ENCODE results near the gene CARF. TPM values are rescaled to one million over a fixed set of nuclear protein-coding genes. Genes with fewer than 3 reads are reported as not detected.

CARF gene
- total RNA-seq (10 to 100 TPM; 15.9 to 23.5 (median 18.9) TPM), polyA plus RNA-seq (1 to 10 TPM; 2.3 to 2.8 (median 2.4) TPM)

DNA sequence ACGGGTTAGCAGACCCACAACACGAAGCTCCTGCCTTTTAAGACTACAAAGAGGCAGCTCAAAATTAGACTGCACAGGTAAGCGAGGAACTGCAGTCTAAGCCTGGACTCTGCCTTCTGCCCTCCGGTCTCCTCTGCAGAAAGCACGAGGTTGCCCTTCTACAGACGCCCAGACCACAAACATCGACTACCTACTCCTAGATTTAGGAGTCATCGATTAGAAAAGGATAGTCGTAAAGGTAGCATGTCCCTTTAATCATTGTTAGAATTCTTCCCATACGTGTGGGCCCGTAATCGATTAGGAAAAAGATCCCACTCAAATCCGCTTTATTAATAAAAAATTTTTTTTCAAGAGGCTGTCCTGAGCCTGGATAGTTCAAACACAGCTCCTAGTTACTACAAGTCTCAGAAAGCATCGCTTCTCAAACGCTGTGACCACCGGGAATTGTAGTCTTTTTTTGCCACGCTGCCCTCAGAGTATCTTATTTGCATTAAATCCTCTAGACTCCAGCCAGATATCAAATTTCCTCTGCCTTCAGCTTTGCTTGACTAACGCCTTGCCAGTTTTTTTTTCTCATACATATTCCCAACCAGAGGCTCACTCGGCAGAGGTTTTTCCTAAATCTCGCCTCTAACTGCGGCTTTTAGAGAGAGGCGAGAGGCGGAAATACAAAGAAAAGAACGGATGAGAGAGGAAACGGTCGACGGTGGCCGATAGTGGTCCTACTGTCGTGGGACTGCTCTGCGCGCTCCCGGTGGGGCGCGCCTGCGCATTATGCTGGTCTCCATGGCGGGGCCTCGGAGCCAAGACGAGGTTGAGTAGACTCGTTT, at the start of gene CARF, which contains the start of gene WDR12:
CARF (plus strand) TSS at position 764 of the 830 bp plus-strand sequence. CDS start 29,628 bp downstream, outside the sequence.
WDR12 (minus strand) TSS at position 162 of the 830 bp plus-strand sequence. CDS start 197 bp downstream, outside the sequence.
- DNase-seq, result peak; percentile 96
- Histone ChIP-seq H3K4me3 (peak within 1 kb of the TSS; percentile 55 to 78 (median 62)), H3K27me3 (no peaks in the 10 kb centered on the region), H3K36me3 (peaks cover 0 to under 1% (median 0%) of the 10 kb centered on the region in 4 donors), H3K4me1 (peaks cover 0 to 29% (median 18%) of the 10 kb centered on the region in 4 donors), H3K9me3 (no peaks in the 10 kb centered on the region), H3K27ac (peak within 1 kb of the TSS; percentile 83 to 88 (median 86))
- intact Hi-C loops (cut with DNase I), result loop anchor here (2.0 to 5.0 kb wide), 3 partner anchors 39 to 277 kb away; partner anchors contain the start of genes FAM117B and ICA1L
- 0% methylated on average over 39 of the region's 39 CpGs for WGBS, 2 donors
- TF ChIP-seq POLR2A (IDR thresholded peaks at IDR 0.05), result peak; percentile 53 to 55
- no peak for TF ChIP-seq EP300 (IDR thresholded peaks at IDR 0.05)
- peak; percentile 62 to 82 (median 75) for TF ChIP-seq POLR2AphosphoS5 (IDR thresholded peaks at IDR 0.05)
- TF ChIP-seq, protein P1, sequence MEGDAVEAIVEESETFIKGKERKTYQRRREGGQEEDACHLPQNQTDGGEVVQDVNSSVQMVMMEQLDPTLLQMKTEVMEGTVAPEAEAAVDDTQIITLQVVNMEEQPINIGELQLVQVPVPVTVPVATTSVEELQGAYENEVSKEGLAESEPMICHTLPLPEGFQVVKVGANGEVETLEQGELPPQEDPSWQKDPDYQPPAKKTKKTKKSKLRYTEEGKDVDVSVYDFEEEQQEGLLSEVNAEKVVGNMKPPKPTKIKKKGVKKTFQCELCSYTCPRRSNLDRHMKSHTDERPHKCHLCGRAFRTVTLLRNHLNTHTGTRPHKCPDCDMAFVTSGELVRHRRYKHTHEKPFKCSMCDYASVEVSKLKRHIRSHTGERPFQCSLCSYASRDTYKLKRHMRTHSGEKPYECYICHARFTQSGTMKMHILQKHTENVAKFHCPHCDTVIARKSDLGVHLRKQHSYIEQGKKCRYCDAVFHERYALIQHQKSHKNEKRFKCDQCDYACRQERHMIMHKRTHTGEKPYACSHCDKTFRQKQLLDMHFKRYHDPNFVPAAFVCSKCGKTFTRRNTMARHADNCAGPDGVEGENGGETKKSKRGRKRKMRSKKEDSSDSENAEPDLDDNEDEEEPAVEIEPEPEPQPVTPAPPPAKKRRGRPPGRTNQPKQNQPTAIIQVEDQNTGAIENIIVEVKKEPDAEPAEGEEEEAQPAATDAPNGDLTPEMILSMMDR (IDR thresholded peaks at IDR 0.05), result no peak

- TF ChIP-seq POLR2AphosphoS5 (IDR thresholded peaks at IDR 0.05), result peak in 3 of 4 donors; percentile 24 to 66 (median 27)
- TF ChIP-seq POLR2A (IDR thresholded peaks at IDR 0.05), result no peak
- TF ChIP-seq, protein P1 (IDR thresholded peaks at IDR 0.05), result peak in 1 of 4 experiments; percentile 9
- TF ChIP-seq EP300 (IDR thresholded peaks at IDR 0.05), result no peak
- no peaks in the 10 kb centered on the region for H3K9me3 ChIP-seq
- H3K27me3 ChIP-seq, result no peaks in the 10 kb centered on the region
- H3K36me3 ChIP-seq, result no peaks in the 10 kb centered on the region
- peak overlapping the region; percentile 60 to 86 (median 68) for H3K4me3 ChIP-seq
- peak; percentile 83 for DNase-seq
- intact Hi-C loops (cut with DNase I), result loop anchor here (2.0 to 5.0 kb wide), 3 partner anchors 42 to 282 kb away; partner anchors contain the start of genes CARF and WDR12
- WGBS, 2 donors, result 1 to 5% methylated on average over 37 of the region's 37 CpGs
- H3K27ac ChIP-seq, result peak overlapping the region; percentile 82 to 89 (median 88)
- H3K4me1 ChIP-seq, result peaks cover 0 to 14% (median 4%) of the 10 kb centered on the region in 4 donors
Observed at GRCh38 chr2:202870431-202871299, 41.4 kb upstream of the CARF start.

DNA sequence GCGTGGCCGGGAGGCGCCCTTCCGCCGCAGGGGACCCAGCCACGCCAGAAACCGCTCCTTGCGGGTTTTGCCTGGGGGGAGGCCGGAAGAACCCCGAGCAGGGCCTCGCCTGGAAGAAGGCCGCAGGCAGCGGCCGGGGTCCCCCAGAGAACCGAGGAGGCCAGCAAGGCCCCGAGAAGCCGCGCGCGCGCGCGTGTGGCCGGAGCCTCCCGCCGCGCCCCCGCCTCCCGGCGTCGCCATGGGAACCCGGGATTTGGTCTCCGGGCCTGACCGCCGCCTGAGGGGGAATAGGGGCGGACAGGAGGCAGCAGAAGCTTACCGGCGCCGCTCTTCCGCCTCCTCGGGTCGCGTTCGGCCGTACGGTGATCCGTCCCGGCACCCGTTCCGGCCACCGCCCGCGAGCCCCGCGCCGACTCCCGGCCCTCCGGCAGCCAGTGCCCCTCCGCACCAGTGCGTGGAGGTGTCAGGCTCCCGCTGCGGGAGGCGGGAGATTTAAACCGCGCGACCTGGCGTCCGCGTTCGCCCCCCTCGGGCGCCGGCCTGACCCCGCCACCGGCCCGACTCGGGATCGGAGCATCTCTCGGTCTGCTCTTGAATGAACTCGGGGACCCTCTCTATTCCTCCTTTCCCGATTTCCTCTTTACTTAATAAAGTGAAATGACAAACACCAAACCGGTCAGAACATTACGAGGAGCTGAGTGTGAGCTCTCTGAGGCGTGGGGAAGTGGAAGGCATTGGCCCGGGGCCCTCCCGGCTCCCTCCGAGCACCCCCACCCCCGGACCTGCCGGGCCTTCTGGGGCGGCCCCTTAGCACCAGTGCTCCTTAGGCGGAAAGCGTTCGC, 40.6 kb upstream of the CARF start, which contains the start of gene ICA1L:
ICA1L (minus strand) TSS at position 467 of the 842 bp plus-strand sequence. CDS start 42,757 bp downstream, outside the sequence.
- Histone ChIP-seq H3K27ac (peak within 1 kb of the TSS; percentile 82 to 89 (median 88)), H3K4me3 (peak within 1 kb of the TSS; percentile 60 to 86 (median 68)), H3K9me3 (no peaks in the 10 kb centered on the region), H3K4me1 (peaks cover 0 to 14% (median 4%) of the 10 kb centered on the region in 4 donors), H3K27me3 (no peaks in the 10 kb centered on the region), H3K36me3 (no peaks in the 10 kb centered on the region)
- intact Hi-C loops (cut with DNase I), result loop anchor here (2.0 to 5.0 kb wide), 3 partner anchors 41 to 283 kb away; partner anchors contain the start of genes CARF and WDR12
- DNase-seq, result peak; percentile 79
- WGBS, 2 donors, result 1% methylated on average over 93 of the region's 93 CpGs
- TF ChIP-seq EP300 (IDR thresholded peaks at IDR 0.05) (no peak), POLR2AphosphoS5 (IDR thresholded peaks at IDR 0.05) (peak in 2 of 4 donors; percentile 12 to 45), POLR2A (IDR thresholded peaks at IDR 0.05) (peak in 1 of 2 donors; percentile 3)
- TF ChIP-seq, protein P1 (IDR thresholded peaks at IDR 0.05), result no peak

Data from sigmoid colon (tissue), 7 donors.